ENCODE data around the gene NRXN3. TPM values are rescaled to one million over a fixed set of nuclear protein-coding genes. Genes with fewer than 3 reads are reported as not detected.

NRXN3 gene
- polyA plus RNA-seq, 1 of the 3 experiments (the other 2 are of a cell fraction): 1.6 TPM

- no peak overlapping the region for H2AFZ ChIP-seq (ENCODE audit: low read depth)
- 41% methylated on average over 2 of the region's 2 CpGs for WGBS (ENCODE audit: low lambda C conversion rate)
- H3K9me3 ChIP-seq: no peaks in the 10 kb centered on the region
- H3K27me3 ChIP-seq (ENCODE audit: insufficient read depth): no peaks in the 10 kb centered on the region
- ChIA-PET POLR2A (no interaction called here), CTCF (no interaction called here)
- H3K79me2 ChIP-seq (ENCODE audit: insufficient read depth): no peaks in the 10 kb centered on the region
- H3K36me3 ChIP-seq (replicated peaks in 1 of 2; ENCODE audit: control insufficient read depth in 1 of 2, insufficient read depth in 2 of 2, low read length in 1 of 2): no peaks in the 10 kb centered on the region
- H3K4me2 ChIP-seq: no peak overlapping the region
- peaks cover 10% of the 10 kb centered on the region for H3F3A ChIP-seq (replicated peaks; ENCODE audit: insufficient read depth)
- H3K4me1 ChIP-seq (ENCODE audit: control insufficient read depth in 1 of 2, insufficient read depth in 2 of 2, low read depth in 1 of 2, low read length in 1 of 2): peaks cover 0 to 12% of the 10 kb centered on the region in 2 experiments; a peak in 2 of 4 replicates
- no peak for TF ChIP-seq CHD2 (IDR thresholded peaks at IDR 0.05; ENCODE audit: low read length, partially characterized antibody)
- TF ChIP-seq POLR2AphosphoS5 (IDR thresholded peaks at IDR 0.05; ENCODE audit: low read depth, low read length): no peak
- peak; percentile 22; the same call in 1 of the 2 replicates for TF ChIP-seq NFIC (IDR thresholded peaks at IDR 0.05; ENCODE audit: borderline replicate concordance)
- no peak for TF ChIP-seq EP300 (IDR thresholded peaks at IDR 0.05; ENCODE audit: borderline replicate concordance in 1 of 2, low read depth in 1 of 2, low read length in 1 of 2)
- TF ChIP-seq RAD21 (IDR thresholded peaks at IDR 0.05; ENCODE audit: low read length): no peak
- no peak for TF ChIP-seq USF1 (IDR thresholded peaks at IDR 0.05; ENCODE audit: borderline replicate concordance, low read depth)
- no peak for TF ChIP-seq RCOR1 (IDR thresholded peaks at IDR 0.05; ENCODE audit: low read length)
- peak; percentile 29; the same call in 1 of the 2 replicates for TF ChIP-seq PBX3 (IDR thresholded peaks at IDR 0.05)
- TF ChIP-seq TEAD4 (IDR thresholded peaks at IDR 0.05; ENCODE audit: borderline replicate concordance, insufficient read depth): no peak
- no peak for TF ChIP-seq JUND (IDR thresholded peaks at IDR 0.05)
- no peak for TF ChIP-seq MXI1 (IDR thresholded peaks at IDR 0.05; ENCODE audit: low read depth, low read length)
- TF ChIP-seq IRF3 (IDR thresholded peaks at IDR 0.05; ENCODE audit: low read depth, low read length): no peak
- TF ChIP-seq NRF1 (IDR thresholded peaks at IDR 0.05; ENCODE audit: low read depth, low read length): no peak
- peak; percentile 25 for TF ChIP-seq TCF12 (IDR thresholded peaks at IDR 0.05)
- TF ChIP-seq GABPA (IDR thresholded peaks at IDR 0.05; ENCODE audit: low read depth): no peak
- TF ChIP-seq YY1 (IDR thresholded peaks at IDR 0.05; ENCODE audit: low read depth): no peak
- no peak for TF ChIP-seq RFX5 (IDR thresholded peaks at IDR 0.05; ENCODE audit: low read length)
- TF ChIP-seq MEF2A (IDR thresholded peaks at IDR 0.05; ENCODE audit: borderline replicate concordance, low read depth): peak; percentile 42; the same call in 1 of the 2 replicates
- TF ChIP-seq CTCF (IDR thresholded peaks at IDR 0.05): no peak
- no peak for DNase-seq
- H3K4me3 ChIP-seq (ENCODE audit: low read depth in 2 of 2, low read length in 1 of 2): no peak overlapping the region
- H3K9ac ChIP-seq: no peak overlapping the region
- H4K20me1 ChIP-seq (ENCODE audit: insufficient read depth): no peaks in the 10 kb centered on the region
- no peaks in the 10 kb centered on the region for H3K9me2 ChIP-seq
- peak overlapping the region in 1 of 2 experiments; percentile 35; a peak in 1 of 4 replicates for H3K27ac ChIP-seq (ENCODE audit: low read depth in 2 of 2, low read length in 1 of 2)
Measured at GRCh38 chr14:78983126-78983525, 813.0 kb downstream of the NRXN3 start.

Measured in SK-N-SH (cell line).